GM19438 (cell line): Measurements from ENCODE around the gene SH3RF3.
A peak's percentile ranks its signal among the peaks of the same experiment; 100 is the strongest.
"Not testable (repeated sequence)": the region's sequence is repeated elsewhere in the genome, so short reads cannot be mapped to it uniquely, and the experiment has no call there.

Experiments used
- ATAC-seq: cut with Tn5 transposase; IDR thresholded peaks from one replicate; pipeline ENCODE4 v1.9.1; 2021; ENCODE audit warnings: low read depth; ENCODE audit not compliant: unreplicated experiment

Gene SH3RF3

GRCh38 chr2:109213646-109214433, 84.8 kb downstream of the SH3RF3 start:
- ATAC-seq, result peak; percentile 65

- ATAC-seq, result no peak
Observed at GRCh38 chr2:109214651-109215371, 85.8 kb downstream of the SH3RF3 start.

DNA sequence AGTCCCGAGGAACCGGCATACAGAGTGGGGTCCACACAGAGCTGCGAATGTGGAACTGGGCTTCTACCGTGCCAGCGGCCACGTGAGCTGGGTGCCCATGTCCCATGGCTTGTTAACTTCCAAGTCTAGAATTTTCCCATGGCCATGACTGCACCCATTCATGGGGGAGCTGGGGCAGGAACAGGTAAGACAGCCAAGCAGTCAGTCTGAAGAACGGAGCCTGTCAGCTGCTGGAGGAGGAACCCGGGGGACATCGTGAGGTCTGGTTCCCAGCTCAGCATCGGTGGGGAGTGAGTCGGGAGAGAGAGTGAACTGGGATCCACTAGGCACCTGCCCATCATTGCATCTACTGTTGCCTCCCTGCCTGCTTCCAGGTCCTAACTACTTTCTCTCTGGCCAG, 86.9 kb downstream of the SH3RF3 start:
- no peak for ATAC-seq

GRCh38 chr2:109216332-109216731, 87.3 kb downstream of the SH3RF3 start:
- ATAC-seq, result no peak

- ATAC-seq, result no peak
Observed at GRCh38 chr2:109217362-109218086, 88.5 kb downstream of the SH3RF3 start.

- ATAC-seq, result peak; percentile 44
Observed at GRCh38 chr2:109218087-109218791, 89.2 kb downstream of the SH3RF3 start.

GRCh38 chr2:109218792-109219126, 89.8 kb downstream of the SH3RF3 start:
- no peak for ATAC-seq

- ATAC-seq, result no peak
Observed at GRCh38 chr2:109220860-109221259, 91.9 kb downstream of the SH3RF3 start.

- ATAC-seq, result not testable (repeated sequence)
Observed at GRCh38 chr2:109221316-109221715, 92.3 kb downstream of the SH3RF3 start.

GRCh38 chr2:109222422-109222821, 93.4 kb downstream of the SH3RF3 start:
- no peak for ATAC-seq

DNA sequence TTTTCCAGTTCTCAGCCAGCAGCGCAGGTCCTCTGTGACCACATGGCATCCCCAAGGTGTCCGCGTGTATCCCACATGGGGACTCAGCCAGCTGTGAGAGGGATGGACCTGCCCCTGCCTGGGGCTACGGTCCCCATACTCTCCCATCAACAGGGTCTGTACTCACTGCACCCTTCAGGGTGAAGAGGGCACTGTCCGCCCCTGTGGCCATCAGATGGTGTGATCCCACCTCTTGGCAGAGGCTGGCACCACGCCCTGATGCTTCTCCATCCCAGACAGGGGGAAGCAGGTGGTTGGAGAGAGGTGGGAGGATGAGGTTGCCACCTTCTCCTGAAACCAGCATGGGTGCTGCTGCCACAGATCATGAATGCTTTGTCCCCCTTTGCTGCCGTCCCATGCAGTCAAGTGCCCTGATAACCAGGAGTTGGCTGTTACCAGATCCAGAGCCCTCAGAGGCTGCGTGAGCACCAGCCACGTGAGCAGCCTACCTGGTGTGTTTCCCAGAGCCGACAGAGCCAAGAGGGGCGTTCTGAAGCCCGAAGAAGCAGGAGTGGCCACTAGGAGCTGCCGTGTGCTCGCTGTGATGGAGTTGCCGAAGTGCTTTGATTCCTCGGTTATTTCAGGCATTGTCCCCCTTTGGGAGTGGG, 93.9 kb downstream of the SH3RF3 start:
- no peak for ATAC-seq

- no peak for ATAC-seq
Observed at GRCh38 chr2:109223490-109223889, 94.5 kb downstream of the SH3RF3 start.

DNA sequence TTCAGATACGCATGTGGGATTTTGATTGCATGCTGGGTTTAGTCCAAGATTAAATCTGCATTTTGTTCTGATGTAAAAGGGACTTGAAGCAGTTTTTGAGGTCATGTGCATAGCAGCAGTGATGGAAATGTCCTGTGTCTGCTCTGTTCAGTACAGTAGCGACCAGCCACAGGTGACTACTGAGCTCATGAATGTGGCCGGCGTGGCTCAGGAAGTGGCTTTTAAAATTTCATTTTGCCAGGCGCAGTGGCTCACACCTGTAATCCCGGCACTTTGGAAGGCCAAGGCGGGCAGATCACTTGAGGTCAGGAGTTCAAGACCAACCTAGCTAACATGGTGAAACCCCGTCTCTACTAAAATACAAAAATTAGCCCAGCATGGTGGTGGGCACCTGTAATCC, 95.3 kb downstream of the SH3RF3 start:
- ATAC-seq, result not testable (repeated sequence)

DNA sequence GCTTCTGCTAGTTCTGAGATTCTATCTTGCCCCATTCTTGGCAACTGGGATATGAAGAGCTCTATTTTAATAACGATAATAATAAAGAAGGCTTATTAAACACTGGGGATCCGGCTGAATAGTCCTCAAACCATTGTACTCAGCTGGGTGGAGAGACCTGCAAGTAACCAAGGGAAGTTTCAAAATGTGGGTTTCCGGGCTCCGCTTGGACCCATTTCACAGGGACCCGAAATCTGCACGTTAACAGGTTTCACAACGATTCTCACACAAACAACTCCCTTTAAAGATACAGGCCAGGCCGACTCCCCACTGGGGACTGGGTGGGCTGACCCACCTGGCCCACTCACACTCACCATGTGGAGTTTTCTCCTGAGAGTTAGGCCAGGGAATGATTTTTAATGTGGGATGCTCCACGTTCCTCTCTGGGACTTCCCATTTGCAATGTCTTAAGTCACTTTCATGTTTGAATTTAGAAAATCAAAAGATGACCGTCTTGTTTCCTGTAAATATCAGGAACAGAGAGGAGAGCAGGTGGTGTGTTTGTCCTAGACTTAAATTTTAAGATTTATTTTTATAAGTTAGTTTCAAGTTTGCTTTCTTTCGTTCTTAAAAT, 96.3 kb downstream of the SH3RF3 start:
- ATAC-seq, result no peak

DNA sequence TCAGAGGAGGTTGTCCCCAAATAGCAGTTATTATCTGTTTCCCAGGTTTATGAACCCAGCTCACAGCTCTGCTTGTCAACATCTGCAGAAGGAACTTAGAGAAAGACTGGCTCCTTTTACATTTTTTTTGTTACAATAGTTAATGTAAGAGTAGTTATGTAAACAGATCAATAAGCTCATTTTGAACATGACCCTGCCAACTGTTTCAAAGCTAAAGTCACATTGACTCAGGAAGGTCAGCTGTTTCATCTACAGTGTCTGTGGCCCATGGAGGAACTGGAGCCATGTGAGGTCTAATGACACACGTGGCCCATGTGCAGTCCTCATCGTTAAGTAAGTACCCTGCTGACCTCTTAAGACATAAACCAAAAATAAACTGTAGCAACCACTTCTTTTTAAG, 97.1 kb downstream of the SH3RF3 start:
- no peak for ATAC-seq

DNA sequence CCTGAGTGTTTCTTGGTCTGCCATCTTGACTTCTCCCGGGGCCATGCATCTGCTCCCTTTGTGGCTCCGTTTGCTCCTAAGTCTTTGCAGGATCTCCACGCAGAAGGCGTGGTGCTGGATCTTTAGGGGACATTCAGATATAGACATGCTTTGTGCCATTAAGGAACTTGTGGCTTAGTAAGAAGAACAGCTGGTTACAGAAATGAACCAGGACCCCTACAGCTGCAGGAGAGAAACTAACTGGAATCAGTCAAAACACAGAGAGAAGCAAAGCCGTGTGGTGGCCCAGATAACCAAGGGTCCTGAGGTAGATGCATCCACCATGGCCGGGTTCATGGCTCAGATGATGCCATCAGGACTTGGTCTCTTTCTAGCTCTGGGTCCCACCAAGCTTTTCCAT, 97.6 kb downstream of the SH3RF3 start:
- no peak for ATAC-seq

- no peak for ATAC-seq
Observed at GRCh38 chr2:109229094-109229675, 100.2 kb downstream of the SH3RF3 start.

DNA sequence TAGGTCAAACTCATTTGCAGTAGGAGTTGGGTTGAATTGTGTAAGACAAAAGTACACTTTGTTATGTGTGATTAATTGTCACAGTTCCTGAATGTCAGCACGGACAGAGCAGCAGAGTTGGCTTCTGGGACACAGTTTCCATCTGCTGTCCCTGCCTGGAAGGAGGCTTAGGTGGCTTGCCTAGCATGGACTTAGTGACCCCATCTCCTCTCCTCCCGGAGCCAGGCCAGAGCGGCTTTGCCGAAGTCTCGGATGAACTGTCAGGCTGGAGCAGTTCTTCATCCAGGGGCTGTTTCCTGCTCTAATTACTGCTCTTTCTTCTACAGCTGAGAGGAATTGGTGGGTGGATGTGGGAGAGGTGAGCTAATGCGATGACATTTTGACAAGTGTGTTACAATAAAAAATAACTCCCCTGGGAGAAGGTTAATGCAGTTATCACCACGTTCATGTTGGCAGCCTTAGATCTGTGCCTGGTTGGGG, 102.0 kb downstream of the SH3RF3 start:
- no peak for ATAC-seq

- no peak for ATAC-seq
Observed at GRCh38 chr2:109231428-109231827, 102.4 kb downstream of the SH3RF3 start.
